HG03039 (cell line): ENCODE data around the gene CDC42BPB.

ENCODE experiments used
- ATAC-seq: cut with Tn5 transposase; IDR thresholded peaks from one replicate; pipeline ENCODE4 v1.9.1; 2021; ENCODE audit warnings: mild to moderate bottlenecking, moderate library complexity; ENCODE audit not compliant: unreplicated experiment

CDC42BPB gene

DNA sequence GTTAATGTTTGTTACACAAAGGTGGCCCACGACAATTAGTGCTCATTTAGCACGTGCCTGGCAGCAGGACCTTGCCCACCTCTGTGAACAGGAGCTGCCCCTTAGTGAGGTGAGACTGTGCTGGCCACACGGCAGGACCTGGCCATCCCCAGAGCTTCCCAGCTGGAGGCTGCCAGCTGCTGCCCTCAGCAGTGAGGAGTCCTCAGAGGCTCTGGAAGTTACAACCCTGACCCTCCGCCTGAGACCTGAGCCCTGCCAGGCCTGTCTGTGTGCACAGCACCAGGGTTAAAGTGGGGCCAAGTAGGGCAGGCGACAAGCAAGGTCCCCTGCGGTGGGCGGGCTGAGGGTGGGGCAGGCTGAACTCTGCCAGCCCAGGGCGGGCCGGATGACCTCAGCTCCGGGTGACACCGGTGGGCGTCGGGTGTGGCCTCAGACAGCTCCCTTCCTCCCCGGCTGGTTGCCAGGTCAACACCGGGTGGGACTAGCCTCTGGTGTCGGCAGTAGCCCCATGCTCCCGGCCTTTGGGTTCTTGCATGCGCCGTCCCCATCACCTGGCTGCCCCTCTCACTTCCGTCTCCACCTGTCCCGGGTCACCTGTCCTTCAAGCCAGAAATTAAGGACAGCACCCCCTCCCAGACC, 17.5 kb upstream of the CDC42BPB start:
- ATAC-seq: no peak

DNA sequence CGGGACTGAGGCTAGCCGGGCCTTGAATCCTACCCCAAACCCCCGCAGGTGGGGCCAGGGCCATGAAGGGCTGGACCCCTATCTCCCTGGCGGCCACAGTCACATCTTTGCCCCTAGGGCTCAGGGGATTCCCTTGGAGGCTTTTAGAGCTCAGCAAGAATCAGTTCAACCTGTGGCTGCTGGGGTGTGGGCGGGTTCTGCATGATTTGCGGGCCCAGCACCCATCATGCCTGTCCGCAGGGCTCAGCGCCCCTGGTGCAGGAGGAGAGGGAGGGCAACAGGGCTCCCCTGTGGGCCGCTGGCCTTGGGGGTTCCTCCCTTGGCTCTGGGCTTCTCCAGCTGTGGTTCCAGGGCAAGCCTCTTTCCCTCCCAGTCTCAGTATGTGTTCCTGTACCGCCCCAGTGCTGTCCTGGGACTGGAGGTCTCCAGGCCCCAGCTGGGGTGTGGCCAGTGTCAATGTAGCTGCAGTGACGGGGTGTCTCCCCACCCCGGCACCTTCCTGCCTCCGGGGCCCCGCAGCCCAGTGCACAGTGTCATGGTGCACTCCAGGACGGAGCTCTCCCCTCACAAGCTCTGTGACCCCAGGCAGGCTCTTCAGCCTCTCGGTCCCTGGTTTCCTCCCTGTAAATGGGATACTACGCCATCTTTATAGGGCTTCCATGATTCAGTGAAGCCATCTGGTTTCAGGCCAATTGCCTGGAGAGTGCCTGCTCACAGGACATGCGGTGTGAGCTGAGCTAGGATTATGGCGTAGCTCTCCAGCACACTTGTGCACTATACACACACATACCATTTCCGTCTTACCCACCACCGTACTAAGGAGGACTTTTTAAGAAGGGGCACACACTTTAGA, 16.8 kb upstream of the CDC42BPB start:
- ATAC-seq: no peak

DNA sequence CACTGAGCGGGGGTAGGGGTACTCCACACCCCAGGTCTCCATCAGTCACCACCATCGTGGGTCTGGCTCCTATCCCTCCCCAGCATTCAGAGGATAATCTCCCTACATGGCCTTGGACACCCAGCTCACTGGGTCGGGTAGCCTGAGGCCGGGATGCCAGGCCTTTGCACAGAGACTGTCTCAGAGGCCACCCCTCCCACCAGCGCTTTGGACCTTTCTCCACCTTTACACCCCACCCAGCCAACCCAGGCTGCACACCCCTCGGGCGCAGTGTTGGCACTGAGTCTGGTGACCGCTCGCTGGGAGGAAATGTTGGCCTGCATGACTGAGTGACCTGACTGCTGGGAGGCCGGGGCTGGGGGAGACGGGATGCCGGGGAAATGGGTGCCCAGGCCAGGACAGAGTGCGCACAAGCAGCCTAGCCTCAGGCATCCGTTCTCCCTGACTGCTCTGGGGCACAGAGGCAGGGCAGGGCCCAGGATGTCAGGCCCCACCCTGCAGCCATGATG, 16.1 kb upstream of the CDC42BPB start:
- no peak for ATAC-seq

DNA sequence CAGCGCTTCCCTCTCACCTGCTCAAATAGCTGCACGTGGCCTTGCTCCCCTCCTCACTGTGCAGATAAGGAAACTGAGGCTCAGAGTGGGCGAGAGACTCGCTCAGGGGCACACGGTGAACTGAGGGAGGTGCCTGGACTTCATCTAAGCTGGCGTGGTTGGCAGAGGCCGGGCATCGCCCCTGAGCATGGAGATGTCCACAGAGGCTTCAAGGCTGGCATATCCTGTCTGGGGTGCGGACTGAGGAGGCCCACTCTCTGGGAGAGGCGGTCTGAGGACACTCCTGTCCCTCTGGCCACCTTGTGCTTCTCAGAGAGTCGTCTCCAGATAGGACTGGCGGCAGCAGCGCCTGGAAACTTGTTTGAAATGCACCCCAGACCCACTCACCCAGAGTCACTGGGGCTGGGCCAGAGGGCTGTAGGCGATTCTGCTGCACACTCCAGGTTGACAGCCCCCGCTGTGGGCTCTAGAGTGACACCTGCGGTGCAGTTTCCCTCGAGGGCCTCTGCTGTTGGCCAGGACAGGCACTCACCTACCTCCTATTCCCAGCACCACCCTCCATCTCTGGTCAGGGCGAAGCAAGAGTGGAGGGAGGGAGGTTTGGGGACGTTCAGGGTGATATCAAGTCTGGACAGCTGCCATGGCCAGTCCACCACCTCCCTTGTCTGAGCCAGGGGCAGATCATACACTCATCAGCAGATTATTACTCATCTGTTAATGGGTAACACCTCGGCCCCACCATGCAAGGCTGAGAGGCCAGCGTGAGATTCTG, 15.4 kb upstream of the CDC42BPB start:
- no peak for ATAC-seq

DNA sequence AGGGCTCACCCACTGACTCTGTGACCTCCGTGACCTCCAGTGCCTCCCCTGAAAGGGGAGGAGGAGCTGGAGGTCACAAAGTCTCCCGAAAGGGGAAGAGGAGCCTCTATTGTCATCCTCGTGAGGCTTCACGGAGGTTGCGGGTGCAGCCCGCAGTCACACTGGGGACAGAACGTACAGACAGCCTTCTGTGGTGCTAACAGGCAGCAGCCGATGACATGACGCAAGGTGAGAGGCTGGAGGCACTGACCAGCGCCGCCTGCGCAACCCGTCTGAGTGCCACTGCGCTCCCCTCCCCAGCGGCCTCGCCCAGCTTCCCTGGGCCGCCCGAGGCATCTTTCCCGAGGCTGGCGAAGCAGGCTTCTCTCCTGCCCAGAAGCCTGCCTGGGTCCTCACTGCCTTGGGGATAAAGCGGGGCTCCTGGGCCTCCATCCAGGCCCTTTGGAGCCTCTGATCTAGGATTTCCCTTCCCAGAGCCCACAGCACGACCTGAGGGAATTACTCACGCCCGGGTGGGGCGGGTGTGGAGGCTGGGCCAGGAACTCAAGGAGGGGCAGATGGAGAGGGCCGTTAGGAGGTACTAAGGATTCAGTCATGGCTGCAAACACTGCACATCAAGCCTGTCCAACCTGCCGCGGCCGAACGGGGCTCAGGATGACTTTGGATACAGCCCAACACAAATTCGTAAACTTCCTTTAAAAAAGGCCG, 14.3 kb upstream of the CDC42BPB start:
- ATAC-seq: no peak

DNA sequence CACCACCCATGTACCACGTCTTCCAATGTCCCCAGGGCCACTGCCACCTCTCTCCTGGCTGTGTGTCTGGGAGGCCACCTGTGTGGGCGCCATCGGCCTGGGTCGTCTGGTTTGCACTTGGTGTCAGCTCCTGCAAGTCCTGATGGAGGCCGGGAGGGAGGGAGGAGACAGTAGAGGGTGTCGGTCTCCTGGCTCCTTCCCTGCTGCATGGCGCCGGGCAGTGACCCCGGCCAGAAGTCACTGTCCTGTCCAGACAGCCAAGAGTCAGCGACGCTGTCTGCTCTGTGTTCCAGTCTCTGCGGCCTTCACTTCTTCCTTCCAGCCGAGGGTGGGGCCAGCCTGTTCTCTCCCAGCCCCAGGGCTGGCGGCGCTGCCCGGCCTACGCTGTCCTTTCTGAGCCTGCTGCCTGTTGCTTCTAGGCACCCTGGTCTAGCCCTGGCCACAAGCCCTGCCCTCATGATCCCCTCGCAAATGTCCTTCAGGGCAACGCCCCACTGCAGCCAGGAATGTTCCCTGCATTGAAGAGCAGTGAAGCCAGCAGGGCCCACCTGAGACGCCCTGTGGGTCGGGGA, 13.7 kb upstream of the CDC42BPB start:
- ATAC-seq: no peak

DNA sequence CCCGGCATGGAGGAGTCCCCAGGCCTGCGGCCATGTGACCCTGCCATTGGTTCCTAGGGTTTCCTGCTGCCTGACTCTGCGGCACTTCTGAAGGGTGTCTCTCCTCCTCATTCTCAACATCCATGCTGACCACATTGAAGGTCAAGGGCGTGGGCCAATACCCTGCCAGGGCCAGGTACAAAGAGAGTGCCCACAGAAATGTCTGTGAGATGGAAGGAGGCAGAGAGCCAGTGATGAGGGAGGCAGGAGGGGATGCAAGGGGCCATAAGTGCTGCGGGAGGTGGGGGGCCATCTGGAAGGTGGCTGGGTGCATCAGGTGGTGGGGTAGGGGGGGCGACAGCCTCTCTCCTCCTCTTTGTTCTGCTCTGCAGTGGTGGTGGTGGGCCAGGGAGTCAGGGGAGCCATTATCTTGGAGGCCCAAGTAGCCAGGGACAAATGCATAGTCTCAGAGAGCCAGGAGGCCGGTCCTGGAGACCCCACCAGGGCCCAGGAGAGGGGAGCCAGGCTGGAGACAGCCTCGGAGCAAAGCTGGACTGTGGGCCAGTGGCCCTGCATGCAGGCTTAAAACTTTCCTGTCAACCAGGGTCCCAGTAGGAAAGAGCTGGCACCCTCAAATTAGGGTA, 13.0 kb upstream of the CDC42BPB start:
- ATAC-seq: no peak

DNA sequence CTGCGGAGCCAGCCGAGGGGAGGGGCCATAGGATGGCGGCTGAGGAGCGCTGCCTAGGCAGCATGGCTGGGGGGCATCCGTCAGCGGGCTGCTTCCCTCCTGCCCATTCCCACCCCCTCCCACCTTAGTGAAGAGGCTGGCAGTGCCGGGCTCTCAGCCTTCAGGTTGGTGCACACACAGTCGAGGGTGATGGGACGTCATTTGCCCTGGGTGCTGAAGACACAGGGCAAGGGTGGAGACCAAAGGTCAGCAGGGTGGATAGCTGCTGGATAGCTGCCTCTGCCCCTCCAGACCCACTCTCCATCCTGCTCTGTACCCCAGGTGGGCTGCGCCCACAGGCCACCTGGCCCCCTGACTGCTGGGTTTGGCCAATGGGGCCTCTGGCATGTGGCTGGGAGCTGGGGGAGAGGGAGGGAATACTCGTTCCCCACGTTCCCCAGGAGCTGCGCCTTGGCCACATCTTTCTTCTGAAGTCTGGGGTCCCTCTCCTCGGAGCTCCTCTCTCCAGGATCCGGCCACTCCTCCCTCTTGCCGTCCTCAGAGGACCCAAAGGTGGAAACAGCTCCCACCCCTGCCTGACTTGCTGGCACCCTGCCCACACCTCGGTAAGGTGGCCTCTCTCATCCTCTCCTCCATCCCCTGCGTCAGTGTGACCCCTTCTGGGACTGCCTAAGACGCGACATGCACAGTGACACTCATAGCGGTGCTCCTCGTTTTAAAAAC, 11.2 kb upstream of the CDC42BPB start:
- ATAC-seq: no peak

DNA sequence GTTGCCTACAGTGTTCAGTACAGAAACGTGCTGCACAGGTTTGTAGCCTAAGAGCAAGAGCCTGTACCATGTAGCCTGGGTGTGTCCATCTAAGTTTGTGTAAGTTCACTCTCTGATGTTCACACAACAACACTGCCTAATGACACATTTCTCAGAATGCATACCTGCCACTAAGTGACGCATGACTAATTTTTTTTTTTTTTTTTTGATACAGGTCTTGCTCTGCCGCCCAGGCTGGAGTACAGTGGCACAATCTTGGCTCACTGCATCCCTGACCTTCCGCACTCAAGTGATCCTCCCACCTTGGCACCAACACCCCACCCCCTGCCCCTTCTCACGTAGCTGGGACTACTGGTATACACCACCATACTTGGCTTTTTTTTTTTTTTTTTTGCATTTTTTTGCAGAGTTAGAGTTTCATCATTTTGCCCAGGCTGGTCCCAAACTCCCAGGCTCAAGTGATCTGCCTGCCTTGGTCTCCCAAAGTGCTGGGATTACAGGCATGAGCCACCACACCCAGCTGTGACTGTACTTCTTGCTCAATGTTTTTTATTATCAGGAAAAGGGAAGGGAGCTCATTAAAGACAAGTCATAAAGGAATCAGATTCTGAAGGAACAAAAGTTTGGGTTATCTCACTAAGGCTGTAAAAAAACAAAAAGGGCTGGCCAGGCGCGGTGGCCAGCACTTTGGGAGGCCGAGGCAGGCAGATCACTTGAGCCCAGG, 10.0 kb upstream of the CDC42BPB start:
- ATAC-seq: no peak

DNA sequence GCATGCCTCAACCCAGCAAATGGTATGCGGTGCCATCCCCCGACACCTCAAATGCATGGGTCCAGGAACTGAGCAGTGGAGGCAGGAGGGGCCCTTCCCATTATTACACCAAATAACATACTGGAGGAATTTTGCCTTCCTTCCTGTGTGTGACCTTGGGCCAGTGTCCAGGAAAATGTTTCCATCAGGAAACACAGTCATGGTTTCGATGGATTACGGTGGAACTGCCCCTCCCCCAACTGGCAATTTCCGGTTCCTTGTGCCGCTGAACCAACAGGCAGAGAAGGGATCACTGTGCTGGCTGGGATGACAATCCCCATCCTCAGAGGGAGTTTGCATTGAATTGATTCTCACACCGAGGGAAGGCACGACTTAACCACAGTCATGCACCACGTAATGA, 9.1 kb upstream of the CDC42BPB start:
- ATAC-seq: no peak

DNA sequence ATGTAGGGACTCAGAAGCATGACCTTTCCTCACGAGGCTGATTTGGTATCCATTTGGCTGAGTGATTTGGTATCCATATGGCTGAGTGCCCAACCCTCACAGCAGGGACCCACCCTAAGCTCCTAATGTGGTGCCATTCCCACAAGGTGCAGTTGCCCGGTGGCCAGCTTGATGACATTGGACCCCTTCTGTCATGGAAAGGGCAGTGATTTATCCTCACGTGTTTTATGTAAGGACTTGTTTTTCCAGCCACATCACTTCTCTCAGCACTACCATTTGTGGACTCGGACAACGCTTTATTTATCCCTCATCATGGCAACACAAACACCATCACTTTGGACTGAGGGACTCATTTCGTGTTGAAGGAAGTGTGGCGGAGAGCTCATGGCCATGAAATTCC, 8.5 kb upstream of the CDC42BPB start:
- no peak for ATAC-seq

DNA sequence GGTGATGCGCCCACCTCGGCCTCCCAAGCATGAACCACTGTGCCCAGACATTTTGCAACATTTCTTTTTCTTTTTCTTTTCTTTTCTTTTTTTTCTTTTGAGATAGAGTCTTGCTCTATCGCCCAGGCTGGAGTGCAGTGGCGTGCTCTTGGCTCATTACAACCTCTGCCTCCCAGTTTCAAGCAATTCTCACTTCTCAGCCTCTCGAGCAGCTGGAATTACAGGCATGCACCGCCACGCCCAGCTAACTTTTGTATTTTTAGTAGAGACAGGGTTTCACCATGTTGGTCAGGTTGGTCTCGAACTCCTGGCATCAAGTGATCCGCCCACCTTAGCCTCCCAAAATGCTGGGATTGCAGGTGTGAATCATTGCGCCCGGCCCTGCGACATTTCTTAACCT, 7.6 kb upstream of the CDC42BPB start:
- ATAC-seq: no peak

DNA sequence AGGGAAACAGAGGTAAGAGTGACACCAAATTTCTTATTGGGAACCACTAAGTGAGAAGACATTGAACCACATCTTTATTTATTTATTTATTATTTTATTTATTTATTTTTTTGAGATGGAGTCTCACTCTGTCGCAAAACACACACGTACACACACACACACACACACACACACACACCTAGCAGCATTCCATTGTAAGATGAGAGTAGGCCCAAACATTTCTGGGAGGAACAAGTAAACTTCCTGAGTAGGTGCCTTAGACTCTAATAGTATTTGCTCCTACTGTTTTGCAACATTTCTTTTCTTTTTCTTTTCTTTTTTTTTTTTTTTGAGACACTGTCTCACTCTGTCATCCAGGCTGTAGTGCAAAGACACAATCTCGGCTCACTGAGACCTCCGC, 7.1 kb upstream of the CDC42BPB start:
- no peak for ATAC-seq

DNA sequence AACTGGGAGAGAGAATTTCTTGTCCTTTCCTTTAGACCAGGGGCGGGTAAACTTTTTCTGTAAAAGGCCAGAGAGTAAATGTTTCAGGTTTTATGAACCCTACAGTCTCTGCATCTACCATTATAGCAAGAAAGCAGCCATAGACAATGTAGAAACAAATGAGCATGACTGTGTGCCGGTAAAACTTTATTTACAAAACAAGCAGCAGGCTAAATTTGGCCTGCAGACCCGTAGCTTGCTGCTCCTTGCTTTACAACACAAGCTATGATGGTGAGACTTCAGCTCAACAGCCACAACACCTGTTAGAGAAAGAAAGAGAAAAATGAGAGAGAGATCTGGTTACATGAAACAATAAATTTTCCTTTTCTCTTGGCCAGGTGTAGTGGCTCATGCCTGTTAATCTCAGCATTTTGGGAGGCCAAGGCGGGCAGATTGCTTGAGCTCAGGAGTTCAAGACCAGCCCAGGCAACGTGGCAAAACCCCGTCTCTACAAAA, 4.2 kb upstream of the CDC42BPB start:
- no peak for ATAC-seq

DNA sequence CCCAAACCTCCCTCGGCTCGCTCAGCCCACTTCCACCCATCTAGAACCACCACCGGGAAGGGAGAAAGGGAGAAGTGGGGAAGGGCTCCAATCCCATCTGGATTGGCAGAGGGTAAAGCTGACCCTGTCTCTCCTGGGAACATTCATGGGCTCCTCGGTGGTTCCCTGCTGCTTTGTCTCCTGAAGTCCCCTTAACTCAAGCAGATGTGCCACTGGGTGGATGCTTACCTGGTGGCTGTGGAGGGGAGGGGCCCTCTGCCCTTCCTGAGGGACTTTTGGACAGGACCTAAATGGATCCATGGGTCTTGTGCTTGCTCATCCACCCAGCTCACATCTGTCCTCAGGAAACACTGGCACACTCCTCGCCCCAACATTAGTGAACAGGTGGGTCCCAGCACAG, 2.2 kb upstream of the CDC42BPB start:
- no peak for ATAC-seq

DNA sequence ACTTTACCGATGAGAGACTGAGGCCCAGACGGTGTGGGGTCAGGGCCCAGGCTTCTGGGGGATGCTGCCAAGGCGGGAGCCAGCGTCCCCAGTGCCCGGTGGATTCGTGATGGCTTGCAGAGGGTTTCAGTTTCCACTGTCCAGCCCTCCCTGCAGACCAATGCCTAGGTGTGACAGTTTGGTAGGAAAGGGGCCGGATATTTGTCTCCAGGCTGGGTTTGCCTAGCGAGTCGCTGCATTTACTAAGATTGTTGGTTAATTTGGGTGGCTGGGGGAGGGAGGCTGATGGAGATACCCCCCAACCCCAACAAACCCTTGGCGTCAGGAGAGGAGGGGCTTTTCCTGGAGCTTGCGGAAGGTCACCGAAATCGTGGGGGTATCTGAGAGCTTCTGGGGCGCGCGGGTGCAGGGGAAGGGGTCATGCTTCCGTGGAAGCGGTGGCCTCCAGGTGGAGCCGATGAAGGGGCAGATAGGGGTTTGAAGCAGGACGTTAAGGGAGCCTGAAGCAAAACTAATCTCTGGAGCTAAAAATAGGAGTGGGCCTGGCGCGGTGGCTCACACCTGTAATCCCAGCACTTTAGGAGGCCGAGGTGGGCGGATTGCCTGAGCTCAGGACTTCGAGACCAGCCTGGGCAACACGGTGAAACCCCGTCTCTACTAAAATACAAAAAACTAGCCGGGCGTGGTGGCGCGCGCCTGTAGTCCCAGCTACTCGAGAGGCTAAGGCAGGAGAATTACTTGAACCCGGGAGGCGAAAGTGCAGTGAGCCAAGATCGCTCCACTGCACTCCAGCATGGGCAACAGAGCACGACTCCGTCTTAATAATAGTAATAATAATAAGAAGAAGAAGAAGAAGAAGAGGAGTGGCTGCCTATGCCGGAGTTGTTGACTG, 1.1 kb upstream of the CDC42BPB start:
- ATAC-seq: no peak

DNA sequence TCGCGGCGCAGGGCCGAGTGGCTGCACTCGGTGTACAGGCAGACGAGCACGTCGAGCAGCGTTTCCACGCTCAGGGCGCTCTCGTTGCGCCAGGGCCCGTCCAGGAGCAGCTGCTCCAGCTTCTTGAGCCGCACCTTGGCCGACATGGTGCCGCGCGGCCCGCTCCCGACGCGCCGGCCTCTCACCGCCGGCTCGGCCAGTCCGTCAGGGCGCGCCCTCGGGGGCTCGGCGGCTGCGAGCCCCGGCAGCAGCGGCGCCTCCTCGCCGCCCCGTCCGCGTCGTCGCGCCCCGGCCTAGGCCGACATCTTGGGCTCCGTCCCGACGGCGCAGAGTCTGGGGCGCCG, 349 bp downstream of the CDC42BPB start:
- no peak for ATAC-seq
